ENCODE results near the gene IGFBP4. TPM values are rescaled to one million over a fixed set of nuclear protein-coding genes. Genes with fewer than 3 reads are reported as not detected.
A peak's percentile ranks its signal among the peaks of the same experiment; 100 is the strongest.

Gene IGFBP4
- total and polyA plus RNA-seq, 2 of the 13 experiments (the other 11 are each of a cell fraction or from before 2014, with no cell fraction given) = 4.1 to 49.0 TPM

DNA sequence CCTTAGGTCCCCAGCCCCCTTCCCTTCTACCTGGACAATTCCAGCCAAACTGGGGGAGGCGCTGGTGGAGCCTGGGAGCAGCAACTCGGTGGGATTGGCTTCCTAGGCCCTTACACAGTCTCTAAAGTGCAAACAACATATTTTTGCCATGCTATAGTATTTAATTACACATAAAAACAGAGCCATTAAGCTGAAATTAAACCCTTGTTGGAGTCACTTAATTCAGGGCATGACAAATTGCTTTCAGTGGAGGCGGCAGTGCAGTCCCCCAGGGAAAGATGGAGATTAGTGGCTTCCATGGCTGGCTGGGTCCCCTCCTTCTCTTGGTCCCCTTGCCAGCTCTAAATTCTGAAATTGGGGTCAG lies 17.3 kb downstream of the IGFBP4 start (continued):
- TF ChIP-seq, protein P1, sequence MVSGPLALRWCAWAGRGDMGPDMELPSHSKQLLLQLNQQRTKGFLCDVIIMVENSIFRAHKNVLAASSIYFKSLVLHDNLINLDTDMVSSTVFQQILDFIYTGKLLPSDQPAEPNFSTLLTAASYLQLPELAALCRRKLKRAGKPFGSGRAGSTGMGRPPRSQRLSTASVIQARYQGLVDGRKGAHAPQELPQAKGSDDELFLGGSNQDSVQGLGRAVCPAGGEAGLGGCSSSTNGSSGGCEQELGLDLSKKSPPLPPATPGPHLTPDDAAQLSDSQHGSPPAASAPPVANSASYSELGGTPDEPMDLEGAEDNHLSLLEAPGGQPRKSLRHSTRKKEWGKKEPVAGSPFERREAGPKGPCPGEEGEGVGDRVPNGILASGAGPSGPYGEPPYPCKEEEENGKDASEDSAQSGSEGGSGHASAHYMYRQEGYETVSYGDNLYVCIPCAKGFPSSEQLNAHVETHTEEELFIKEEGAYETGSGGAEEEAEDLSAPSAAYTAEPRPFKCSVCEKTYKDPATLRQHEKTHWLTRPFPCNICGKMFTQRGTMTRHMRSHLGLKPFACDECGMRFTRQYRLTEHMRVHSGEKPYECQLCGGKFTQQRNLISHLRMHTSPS (CRISPR knock-in tag; IDR thresholded peaks at IDR 0.05; ENCODE audit: low read depth) = no peak
- no peak for TF ChIP-seq POGZ (CRISPR knock-in tag; IDR thresholded peaks at IDR 0.05)

DNA sequence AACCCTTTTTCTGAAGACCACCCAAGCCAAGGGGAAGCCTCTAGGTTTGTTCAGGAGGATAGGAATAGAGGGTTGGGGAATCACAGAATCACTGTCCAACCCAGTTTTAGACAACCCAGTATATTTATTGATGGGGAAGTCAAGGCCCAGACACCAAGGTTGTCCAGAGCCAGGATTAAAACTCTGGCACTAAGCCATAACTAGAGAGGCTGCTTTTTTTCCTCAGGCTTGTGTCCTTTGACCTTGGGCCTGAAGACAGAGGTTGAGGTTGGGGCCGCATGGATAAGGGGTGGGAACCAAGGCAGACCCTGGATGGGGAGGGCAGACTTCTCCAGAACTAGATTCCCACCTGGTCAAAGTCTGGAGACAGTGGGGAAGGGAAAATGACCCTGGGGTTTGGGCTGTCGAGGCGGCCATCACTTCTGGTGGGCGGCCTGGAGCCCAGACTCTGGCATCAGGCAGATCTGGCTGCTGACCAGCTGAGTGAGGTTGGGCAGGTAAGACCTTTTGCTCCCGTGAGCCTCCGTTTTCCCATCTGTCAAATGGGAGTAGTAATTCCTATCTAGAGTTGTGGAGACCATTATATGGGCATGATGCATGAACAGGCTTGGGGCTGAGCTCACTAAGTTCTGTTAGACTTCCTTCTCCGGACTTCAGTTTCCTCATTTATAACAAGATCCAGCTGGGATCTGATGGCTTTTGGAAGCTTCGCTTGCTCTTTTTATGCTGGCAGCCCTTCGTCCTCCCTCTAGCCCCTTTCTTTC lies 17.9 kb downstream of the IGFBP4 start:
- Histone ChIP-seq H3K9ac (ENCODE audit: insufficient read depth, low read depth, low read length) (no peak overlapping the region), H3K79me2 (ENCODE audit: insufficient read depth, low read length) (no peaks in the 10 kb centered on the region), H2AFZ (ENCODE audit: low read length) (no peak overlapping the region), H3K27me3 (ENCODE audit: control insufficient read depth in 1 of 2, insufficient read depth in 2 of 2, low read length in 2 of 2) (peaks cover 3 to 19% of the 10 kb centered on the region in 2 experiments), H3K4me2 (ENCODE audit: low read depth, low read length) (no peak overlapping the region), H3K27ac (ENCODE audit: extremely low read length, insufficient read depth, low read length) (no peak overlapping the region), H3K4me1 (ENCODE audit: insufficient read depth, low read length) (peaks cover 52% of the 10 kb centered on the region), H3K36me3 (replicated peaks in 1 of 2; ENCODE audit: control insufficient read depth in 1 of 2, insufficient read depth in 2 of 2, low read length in 2 of 2) (peaks cover 0 to 4% of the 10 kb centered on the region in 2 experiments; a peak in 2 of 5 replicates), H3K4me3 (replicated peaks in 1 of 3; ENCODE audit: insufficient read depth in 1 of 3, low read depth in 2 of 3, low read length in 3 of 3) (no peak overlapping the region), H4K20me1 (ENCODE audit: insufficient read depth, low read length) (no peaks in the 10 kb centered on the region), H3K9me3 (ENCODE audit: low read length) (no peaks in the 10 kb centered on the region)
- intact Hi-C loops (cut with micrococcal nuclease; ENCODE audit: unreplicated experiment) = no loop called here
- in situ Hi-C loops (cut with HindIII; ENCODE audit: extremely low pct_ligation_motif_present, low pct_unique_long_range_greater_than_20kb) = no loop called here
- FAIRE-seq = no peak
- no TSS peak for BruUV-seq (replicated peaks)
- no peak for ATAC-seq
- CTCF ChIA-PET (ENCODE audit: low intra/inter-chr PET ratio, low total read pairs) = no interaction called here
- no peak for DNase-seq (ENCODE audit: low spot score)
- POLR2A ChIA-PET = interaction anchor here (0.9 to 1.3 kb wide), 2 partner anchors 12 to 99 kb away, joined by 3 read pairs; no protein-coding TSS in a partner anchor
- 53% methylated on average over 9 of the region's 9 CpGs for WGBS (ENCODE audit: low lambda C conversion rate)
- TF ChIP-seq ZNF501 (CRISPR knock-in tag; IDR thresholded peaks at IDR 0.05) (no peak), SYNCRIP (IDR thresholded peaks at IDR 0.05; ENCODE audit: insufficient read depth, low read depth, low read length) (no peak), ZSCAN20 (CRISPR knock-in tag; IDR thresholded peaks at IDR 0.05; ENCODE audit: borderline replicate concordance) (no peak), ZFP62 (CRISPR knock-in tag; IDR thresholded peaks at IDR 0.05) (no peak), ZMYM2 (CRISPR knock-in tag; IDR thresholded peaks at IDR 0.05) (0 out of 2 replicates have a peak, but pooled peaks have one; percentile 21), ZNF629 (CRISPR knock-in tag; conservative IDR thresholded peaks at IDR 0.05) (peak; percentile 94), ZNF430 (CRISPR knock-in tag; IDR thresholded peaks at IDR 0.05) (peak; percentile 31; the same call in 1 of the 2 replicates), CHD4 (IDR thresholded peaks at IDR 0.05; ENCODE audit: borderline replicate concordance, low read length) (0 out of 2 replicates have a peak, but pooled peaks have one; percentile 73), ZMYM3 (CRISPR knock-in tag; IDR thresholded peaks at IDR 0.05) (peak; percentile 55), GABPA (IDR thresholded peaks at IDR 0.05; ENCODE audit: low read depth, low read length) (no peak), GABPA (CRISPR knock-in tag; IDR thresholded peaks at IDR 0.05; ENCODE audit: low read depth) (no peak), DR1 (CRISPR knock-in tag; IDR thresholded peaks at IDR 0.05) (no peak)
- TF ChIP-seq, protein P2, sequence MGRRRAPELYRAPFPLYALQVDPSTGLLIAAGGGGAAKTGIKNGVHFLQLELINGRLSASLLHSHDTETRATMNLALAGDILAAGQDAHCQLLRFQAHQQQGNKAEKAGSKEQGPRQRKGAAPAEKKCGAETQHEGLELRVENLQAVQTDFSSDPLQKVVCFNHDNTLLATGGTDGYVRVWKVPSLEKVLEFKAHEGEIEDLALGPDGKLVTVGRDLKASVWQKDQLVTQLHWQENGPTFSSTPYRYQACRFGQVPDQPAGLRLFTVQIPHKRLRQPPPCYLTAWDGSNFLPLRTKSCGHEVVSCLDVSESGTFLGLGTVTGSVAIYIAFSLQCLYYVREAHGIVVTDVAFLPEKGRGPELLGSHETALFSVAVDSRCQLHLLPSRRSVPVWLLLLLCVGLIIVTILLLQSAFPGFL (CRISPR knock-in tag; IDR thresholded peaks at IDR 0.05) = no peak
- TF ChIP-seq, protein P3, sequence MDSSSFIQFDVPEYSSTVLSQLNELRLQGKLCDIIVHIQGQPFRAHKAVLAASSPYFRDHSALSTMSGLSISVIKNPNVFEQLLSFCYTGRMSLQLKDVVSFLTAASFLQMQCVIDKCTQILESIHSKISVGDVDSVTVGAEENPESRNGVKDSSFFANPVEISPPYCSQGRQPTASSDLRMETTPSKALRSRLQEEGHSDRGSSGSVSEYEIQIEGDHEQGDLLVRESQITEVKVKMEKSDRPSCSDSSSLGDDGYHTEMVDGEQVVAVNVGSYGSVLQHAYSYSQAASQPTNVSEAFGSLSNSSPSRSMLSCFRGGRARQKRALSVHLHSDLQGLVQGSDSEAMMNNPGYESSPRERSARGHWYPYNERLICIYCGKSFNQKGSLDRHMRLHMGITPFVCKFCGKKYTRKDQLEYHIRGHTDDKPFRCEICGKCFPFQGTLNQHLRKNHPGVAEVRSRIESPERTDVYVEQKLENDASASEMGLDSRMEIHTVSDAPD (CRISPR knock-in tag; IDR thresholded peaks at IDR 0.05) = no peak

Data from HepG2 (cell line).